CD4-positive, alpha-beta T cell treated with Interleukin-1 beta for 1 hour (primary cell): Measurements from ENCODE around the gene TIMP3.
A peak's percentile ranks its signal among the peaks of the same experiment; 100 is the strongest.

Source experiments
- DNase-seq, 2 donors: peaks; one replicate each; pipeline ENCODE4 v3.0.0-alpha.2; 2020 to 2022

Gene TIMP3

GRCh38 chr22:32888976-32889375 is 87.5 kb downstream of the TIMP3 start:
- DNase-seq = no peak

GRCh38 chr22:32896891-32897290 is 95.4 kb downstream of the TIMP3 start:
- DNase-seq = no peak

- no peak for DNase-seq
Measured at GRCh38 chr22:32897400-32897799, 95.9 kb downstream of the TIMP3 start.

- DNase-seq = no peak
Measured at GRCh38 chr22:32900886-32901635, 99.6 kb downstream of the TIMP3 start.

DNA sequence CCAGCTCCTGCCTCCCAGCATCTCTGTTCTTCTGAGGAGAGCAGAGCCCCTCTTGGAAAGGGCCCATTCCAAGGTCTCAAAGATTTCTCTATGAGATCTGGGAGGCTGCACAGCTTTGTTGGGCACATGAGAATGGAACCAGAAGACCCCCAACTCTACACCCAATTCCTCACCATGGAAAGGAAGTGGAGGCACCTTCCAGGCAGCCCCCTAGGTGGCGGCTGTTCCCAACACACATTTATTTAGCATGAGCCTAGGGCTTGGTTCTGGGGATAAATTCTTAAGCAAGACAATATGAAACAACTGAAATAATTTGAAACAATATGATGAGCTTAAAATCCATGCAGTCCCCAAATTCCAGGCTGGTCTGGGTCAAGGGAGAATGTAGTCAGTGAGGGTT is 100.4 kb downstream of the TIMP3 start:
- DNase-seq = no peak

- DNase-seq = no peak
Measured at GRCh38 chr22:32903507-32903906, 102.0 kb downstream of the TIMP3 start.

DNA sequence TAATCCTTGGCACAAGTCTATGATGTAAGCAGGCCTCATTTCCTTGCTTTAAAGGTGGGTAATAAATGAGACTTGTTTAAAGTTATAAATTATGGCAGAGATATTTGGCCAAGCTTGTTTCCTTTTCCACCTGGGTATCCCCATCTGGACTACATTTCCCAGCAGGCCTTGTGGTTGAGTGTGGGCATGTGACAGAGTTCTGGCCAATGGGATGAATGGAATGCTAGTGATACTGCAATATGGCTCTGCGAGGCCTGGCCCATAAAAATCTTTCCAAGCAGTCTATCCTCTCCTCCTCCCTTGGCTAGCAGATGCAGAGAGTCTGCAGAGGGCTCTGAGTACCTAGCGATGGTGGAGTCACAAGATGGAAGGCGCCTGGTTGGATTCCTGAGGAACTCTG is 102.5 kb downstream of the TIMP3 start:
- DNase-seq = peak in 1 of 2 donors; percentile 7

- DNase-seq = no peak
Measured at GRCh38 chr22:32905400-32905799, 103.9 kb downstream of the TIMP3 start.

DNA sequence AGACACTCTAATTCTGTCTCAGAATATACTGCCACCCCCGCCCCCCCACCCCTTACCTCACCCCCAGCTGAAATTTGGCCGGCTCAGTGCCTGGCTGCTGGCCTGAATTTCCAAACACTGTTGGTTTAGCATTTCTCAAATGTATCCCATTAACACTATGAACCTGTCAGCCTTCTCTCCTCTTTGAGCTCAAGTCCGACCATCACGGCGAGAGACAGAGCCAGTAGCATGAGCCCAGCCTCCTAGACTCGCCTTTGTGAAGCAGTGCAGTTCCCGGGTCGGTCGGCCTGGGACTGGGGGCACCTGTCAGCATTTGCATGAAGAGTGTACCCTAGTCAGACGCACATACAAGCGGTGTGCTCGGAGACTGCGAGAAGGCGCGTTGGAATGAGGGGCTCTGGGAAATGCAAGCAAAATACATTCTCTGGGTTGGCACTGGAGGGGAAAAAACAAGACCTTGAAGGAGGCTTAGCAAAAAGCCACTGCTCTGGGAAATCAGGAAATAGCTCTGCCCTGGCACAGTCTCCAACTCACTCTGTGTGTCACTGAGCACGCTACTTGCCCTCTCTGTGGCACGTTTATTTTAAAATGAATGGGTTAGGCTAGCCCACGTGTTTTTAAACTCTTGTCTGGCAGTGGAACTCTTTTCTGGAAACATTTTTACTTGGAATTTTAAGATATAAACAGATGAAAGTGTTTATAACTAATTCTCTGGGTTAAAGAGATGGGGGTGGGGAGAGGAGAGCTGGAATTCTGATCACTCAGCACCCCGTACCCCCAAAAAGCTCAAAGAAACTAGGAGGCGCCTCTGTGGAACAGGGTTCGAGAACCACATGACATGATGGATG is 108.3 kb downstream of the TIMP3 start:
- DNase-seq = no peak

DNA sequence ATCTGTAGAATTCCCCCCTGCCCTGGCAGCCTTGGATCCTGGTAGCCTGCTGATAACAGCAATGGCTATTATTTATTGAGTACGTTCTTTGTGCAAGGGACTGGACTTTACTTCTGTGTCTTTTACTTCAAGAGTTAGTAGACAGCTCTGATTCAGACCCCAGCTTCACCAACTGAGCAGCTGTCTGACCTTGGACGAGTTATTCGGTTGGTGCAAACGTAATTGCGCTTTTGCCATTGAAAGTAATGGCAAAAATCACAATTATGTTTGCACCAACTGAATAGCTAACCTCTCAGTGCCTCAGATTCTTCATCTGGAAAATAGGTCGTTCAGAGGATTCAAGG is 108.9 kb downstream of the TIMP3 start:
- DNase-seq = no peak

DNA sequence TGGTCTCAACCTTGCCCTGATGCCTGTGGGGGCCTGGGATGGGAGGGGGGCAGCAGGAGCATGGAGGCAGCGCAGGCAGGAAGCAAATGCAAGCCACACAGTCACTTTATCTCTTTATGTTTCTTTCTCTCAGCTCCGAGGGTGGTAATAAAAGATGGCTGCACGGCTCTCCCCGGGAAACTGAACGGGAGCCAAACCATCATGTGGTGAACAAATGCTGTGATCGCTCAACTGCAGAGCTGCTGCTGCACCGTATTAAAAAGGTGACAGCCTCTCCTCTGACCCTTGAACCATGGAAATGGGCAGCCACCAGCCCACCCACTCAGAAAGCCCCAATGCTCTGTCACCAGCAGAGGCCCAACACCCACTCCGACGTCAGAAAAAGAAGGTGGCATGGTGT is 110.0 kb downstream of the TIMP3 start:
- no peak for DNase-seq
